Nephron progenitor cell (in vitro differentiated cells): Measurements from ENCODE around the gene AVL9.

Source experiments
- DNase-seq: peaks from one replicate; pipeline ENCODE4 v3.0.0; 2021
- H3K27ac Mint-ChIP-seq: 2 replicates; pipeline ENCODE4 v1.8.0; 2021; ENCODE audit warnings: mild to moderate bottlenecking, moderate library complexity, mixed read lengths
- H3K27me3 Mint-ChIP-seq: 2 replicates; pipeline ENCODE4 v1.8.0; 2021; ENCODE audit warnings: mild to moderate bottlenecking, low read depth, mixed read lengths; ENCODE audit not compliant: poor library complexity
- H3K36me3 Mint-ChIP-seq: 2 replicates; pipeline ENCODE4 v1.8.0; 2021; ENCODE audit warnings: low read depth, mixed read lengths
- H3K4me1 Mint-ChIP-seq: 2 replicates; pipeline ENCODE4 v1.8.0; 2021; ENCODE audit warnings: mixed read lengths
- H3K4me3 Mint-ChIP-seq: 2 replicates; pipeline ENCODE4 v1.8.0; 2021; ENCODE audit warnings: mild to moderate bottlenecking, moderate library complexity, mixed read lengths
- H3K9me3 Mint-ChIP-seq: 2 replicates; pipeline ENCODE4 v1.8.0; 2021; ENCODE audit warnings: mild to moderate bottlenecking, moderate library complexity, mixed read lengths
- TF ChIP-seq, protein P1 (sequence below): fragments of 200-600 bp; sonication (generic); IDR thresholded peaks from 2 replicates; pipeline ENCODE4 v1.5.0; 2021; ENCODE audit warnings: antibody characterized with exemption

The AVL9 gene

DNA sequence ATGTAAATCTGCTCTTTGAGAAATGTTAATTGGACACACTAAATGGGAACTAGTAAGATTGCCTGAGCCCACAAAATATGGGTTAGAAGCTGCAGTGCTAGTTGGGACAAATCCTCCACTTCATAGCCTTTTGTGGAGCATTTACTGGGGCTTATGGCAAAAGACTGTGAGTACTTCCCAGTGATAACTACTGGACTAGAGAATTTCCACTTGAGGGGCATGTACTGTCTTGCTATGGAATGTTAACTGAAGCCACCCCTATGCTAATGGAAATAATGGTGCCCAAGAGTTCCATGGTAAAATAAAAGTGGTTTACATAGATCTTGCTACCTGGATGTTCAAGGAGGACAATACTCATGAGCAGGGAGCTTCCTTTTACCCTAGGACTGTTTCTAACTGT, 29.3 kb downstream of the AVL9 start:
- DNase-seq = no peak
- TF ChIP-seq, protein P1, sequence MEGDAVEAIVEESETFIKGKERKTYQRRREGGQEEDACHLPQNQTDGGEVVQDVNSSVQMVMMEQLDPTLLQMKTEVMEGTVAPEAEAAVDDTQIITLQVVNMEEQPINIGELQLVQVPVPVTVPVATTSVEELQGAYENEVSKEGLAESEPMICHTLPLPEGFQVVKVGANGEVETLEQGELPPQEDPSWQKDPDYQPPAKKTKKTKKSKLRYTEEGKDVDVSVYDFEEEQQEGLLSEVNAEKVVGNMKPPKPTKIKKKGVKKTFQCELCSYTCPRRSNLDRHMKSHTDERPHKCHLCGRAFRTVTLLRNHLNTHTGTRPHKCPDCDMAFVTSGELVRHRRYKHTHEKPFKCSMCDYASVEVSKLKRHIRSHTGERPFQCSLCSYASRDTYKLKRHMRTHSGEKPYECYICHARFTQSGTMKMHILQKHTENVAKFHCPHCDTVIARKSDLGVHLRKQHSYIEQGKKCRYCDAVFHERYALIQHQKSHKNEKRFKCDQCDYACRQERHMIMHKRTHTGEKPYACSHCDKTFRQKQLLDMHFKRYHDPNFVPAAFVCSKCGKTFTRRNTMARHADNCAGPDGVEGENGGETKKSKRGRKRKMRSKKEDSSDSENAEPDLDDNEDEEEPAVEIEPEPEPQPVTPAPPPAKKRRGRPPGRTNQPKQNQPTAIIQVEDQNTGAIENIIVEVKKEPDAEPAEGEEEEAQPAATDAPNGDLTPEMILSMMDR = no peak
- Mint-ChIP-seq H3K27ac (no peak overlapping the region), H3K9me3 (peaks cover 46% of the 10 kb centered on the region), H3K27me3 (no peaks in the 10 kb centered on the region), H3K4me1 (peaks cover 7% of the 10 kb centered on the region), H3K4me3 (no peak overlapping the region), H3K36me3 (peaks cover 80% of the 10 kb centered on the region)

DNA sequence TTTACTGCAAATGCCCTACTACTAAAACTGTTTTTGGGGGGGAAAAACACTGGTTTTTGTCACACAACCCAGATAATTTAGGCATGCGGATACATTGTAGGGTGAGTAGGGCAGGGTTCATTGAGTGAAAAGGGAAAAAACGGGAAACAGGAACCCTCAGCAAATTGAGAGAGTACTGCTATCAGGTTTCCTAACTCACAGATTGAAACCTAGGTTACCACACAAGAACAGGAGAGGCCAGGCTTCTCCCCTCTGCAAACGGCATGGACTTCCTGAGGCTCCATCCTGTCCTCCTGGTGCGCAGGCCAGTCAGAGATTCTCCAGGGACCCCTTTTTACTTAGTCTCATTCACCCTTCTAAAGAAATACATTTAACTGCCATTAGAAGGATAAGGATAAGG, 30.6 kb downstream of the AVL9 start:
- TF ChIP-seq, protein P1 = no peak
- Mint-ChIP-seq H3K9me3 (peaks cover 34% of the 10 kb centered on the region), H3K4me1 (peaks cover 7% of the 10 kb centered on the region), H3K4me3 (no peak overlapping the region), H3K27me3 (no peaks in the 10 kb centered on the region), H3K27ac (no peak overlapping the region), H3K36me3 (peaks cover 68% of the 10 kb centered on the region)
- DNase-seq = no peak

DNA sequence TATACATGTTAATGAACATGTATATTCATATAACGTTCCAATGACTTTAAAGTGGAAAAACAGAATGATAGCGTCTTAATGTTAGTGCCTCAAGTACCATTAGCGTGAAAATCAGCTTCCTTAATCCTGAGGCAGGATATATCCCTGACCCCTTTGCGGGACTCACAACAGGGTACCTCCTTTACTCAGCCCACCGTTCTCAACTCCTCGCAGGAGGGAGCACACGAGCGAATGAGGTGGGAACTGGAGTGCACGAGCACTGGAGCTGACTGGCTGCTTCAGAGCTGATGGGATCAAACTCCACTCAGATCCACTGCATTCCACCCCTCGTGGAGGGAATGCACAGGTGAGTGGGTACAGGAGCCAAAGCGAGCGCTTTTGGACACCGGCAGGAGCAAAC, 36.1 kb downstream of the AVL9 start:
- Mint-ChIP-seq H3K9me3 (no peaks in the 10 kb centered on the region), H3K27ac (no peak overlapping the region), H3K36me3 (peaks cover 46% of the 10 kb centered on the region), H3K4me1 (peaks cover 9% of the 10 kb centered on the region), H3K27me3 (no peaks in the 10 kb centered on the region), H3K4me3 (no peak overlapping the region)
- DNase-seq = no peak
- TF ChIP-seq, protein P1 = no peak

DNA sequence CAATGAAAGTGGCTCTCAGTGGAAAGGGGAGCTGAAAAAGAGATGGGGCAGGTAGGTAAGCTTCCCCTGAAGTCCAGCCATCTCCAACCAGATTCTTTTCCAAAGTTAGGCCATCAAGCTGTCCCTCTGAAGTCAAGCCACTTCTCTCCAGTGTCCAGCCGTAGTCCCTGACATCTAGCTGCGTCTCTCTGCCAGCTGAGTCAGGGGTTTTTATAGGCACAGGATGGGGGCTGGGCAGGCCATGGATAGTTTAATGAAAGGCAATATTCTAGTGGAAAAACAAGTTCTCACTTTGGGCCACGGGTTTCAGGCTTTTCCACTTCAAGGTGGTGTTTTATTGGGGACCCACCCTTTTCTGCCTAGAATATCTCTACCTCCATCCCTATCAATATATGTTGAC, 36.8 kb downstream of the AVL9 start:
- Mint-ChIP-seq H3K4me1 (peaks cover 9% of the 10 kb centered on the region), H3K36me3 (peaks cover 43% of the 10 kb centered on the region), H3K9me3 (no peaks in the 10 kb centered on the region), H3K4me3 (no peak overlapping the region), H3K27me3 (no peaks in the 10 kb centered on the region), H3K27ac (peak overlapping the region; percentile 55)
- DNase-seq = no peak
- TF ChIP-seq, protein P1 = no peak

DNA sequence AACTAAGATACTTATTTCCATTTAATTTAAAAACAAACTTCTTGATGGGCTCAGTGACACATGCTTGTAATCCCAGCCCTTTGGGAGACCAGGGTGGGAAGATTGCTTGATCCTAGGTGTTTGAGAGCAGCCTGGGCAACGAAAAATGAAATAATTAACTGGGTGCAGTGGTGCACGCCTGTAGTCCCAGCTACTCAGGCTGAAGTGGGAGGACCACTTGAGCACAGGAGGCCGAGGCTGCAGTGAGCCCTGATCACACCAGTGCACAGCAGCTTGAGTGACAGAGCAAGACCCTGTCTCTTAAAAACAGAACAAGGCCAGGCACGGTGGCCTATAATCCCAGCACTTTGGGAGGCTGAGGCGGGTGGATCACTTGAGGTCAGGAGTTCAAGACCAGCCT, 37.4 kb downstream of the AVL9 start:
- DNase-seq = no peak
- Mint-ChIP-seq H3K9me3 (no peaks in the 10 kb centered on the region), H3K27me3 (no peaks in the 10 kb centered on the region), H3K27ac (no peak overlapping the region), H3K36me3 (peaks cover 36% of the 10 kb centered on the region), H3K4me3 (no peak overlapping the region), H3K4me1 (peaks cover 9% of the 10 kb centered on the region)
- TF ChIP-seq, protein P1 = no peak

DNA sequence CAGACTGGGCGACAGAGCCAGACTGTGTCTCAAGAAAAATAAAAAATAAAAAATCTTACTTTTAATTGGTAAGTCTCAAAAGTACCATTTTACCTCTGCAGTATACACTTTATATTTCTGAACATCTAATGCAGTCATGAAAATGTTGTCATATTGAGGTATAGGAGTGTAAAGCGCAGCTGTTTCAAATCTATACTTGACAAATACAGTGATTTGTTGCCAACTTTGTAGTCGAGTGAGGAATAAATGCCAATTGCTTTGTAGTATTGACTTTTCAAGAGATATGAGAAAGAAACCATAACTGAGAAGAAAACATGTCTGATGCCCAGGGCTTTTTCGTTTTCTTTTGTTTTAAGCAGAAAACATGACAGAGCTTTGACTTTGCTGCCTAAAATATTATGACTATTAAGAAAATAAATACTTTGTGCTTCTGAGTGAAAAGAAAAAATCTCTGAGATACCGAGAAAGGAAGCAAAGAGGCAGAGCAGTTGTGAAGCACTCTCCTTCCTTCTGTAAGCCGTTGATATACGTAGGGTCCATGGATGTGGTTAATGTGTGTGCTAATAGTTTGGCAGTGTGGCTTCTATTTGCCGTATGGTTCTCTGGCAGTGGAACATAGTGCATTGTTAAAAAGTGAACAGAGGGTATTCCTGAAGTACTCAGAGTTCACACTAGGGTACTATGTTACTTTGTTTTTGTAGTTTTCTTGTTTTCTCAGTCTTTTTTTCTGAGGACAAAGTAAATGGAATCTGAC, 38.2 kb downstream of the AVL9 start:
- TF ChIP-seq, protein P1 = no peak
- Mint-ChIP-seq H3K4me1 (peaks cover 9% of the 10 kb centered on the region), H3K36me3 (peaks cover 31% of the 10 kb centered on the region), H3K27ac (no peak overlapping the region), H3K27me3 (no peaks in the 10 kb centered on the region), H3K9me3 (no peaks in the 10 kb centered on the region), H3K4me3 (no peak overlapping the region)
- no peak for DNase-seq
